Astrocyte (in vitro differentiated cells and primary cell): Measurements from ENCODE around the gene KCNH4. TPM values are rescaled to one million over a fixed set of nuclear protein-coding genes. Genes with fewer than 3 reads are reported as not detected.

Experiments used
- DNase-seq: peaks from one replicate; pipeline ENCODE4 v3.0.0-alpha.2; 2010; ENCODE audit warnings: low read depth
- FAIRE-seq: peaks from 2 replicates; lab custom pipeline; 2011; peaks lifted over from hg19 to GRCh38; lab: Jason Lieb, UNC
- H2AFZ ChIP-seq: 2 replicates; pipeline ENCODE4 v1.6.0; 2012; ENCODE audit warnings: low read depth, low read length, inconsistent platforms
- H3K27ac ChIP-seq: 2 replicates; pipeline ENCODE4 v1.5.1; 2011; ENCODE audit warnings: low read depth, low read length, inconsistent platforms
- H3K27me3 ChIP-seq: 2 replicates; pipeline ENCODE4 v1.6.0; 2011; ENCODE audit warnings: low read length, inconsistent platforms; ENCODE audit not compliant: insufficient read depth
- H3K36me3 ChIP-seq: 2 replicates; pipeline ENCODE4 v1.5.1; 2011; ENCODE audit warnings: low read length, inconsistent platforms; ENCODE audit not compliant: insufficient read depth
- H3K4me1 ChIP-seq: 2 replicates; pipeline ENCODE4 v1.5.1; 2011; ENCODE audit warnings: low read length, inconsistent platforms; ENCODE audit not compliant: insufficient read depth
- H3K4me2 ChIP-seq: 2 replicates; pipeline ENCODE4 v1.6.0; 2012; ENCODE audit warnings: low read length, inconsistent platforms
- H3K4me3 ChIP-seq: 2 replicates; pipeline ENCODE4 v1.5.1; 2011; ENCODE audit warnings: low read depth, mild to moderate bottlenecking, low read length, inconsistent platforms; ENCODE audit not compliant: insufficient read depth
- H3K79me2 ChIP-seq: 2 replicates; pipeline ENCODE4 v1.6.0; 2012; ENCODE audit warnings: mild to moderate bottlenecking, low read length, inconsistent platforms; ENCODE audit not compliant: insufficient read depth
- H3K9ac ChIP-seq: 2 replicates; pipeline ENCODE4 v1.6.0; 2012; ENCODE audit warnings: mild to moderate bottlenecking, low read length, inconsistent platforms
- H3K9me3 ChIP-seq: 2 replicates; pipeline ENCODE4 v1.5.1; 2012; ENCODE audit warnings: low read depth, mild to moderate bottlenecking, low read length, inconsistent platforms; ENCODE audit not compliant: insufficient read depth
- H4K20me1 ChIP-seq: 2 replicates; pipeline ENCODE4 v1.6.0; 2012; ENCODE audit warnings: low read length, inconsistent platforms; ENCODE audit not compliant: insufficient read depth
- H3K27ac Mint-ChIP-seq: one replicate; pipeline ENCODE4 v1.8.0; 2021; ENCODE audit warnings: mild to moderate bottlenecking, mixed read lengths; ENCODE audit not compliant: unreplicated experiment
- H3K27me3 Mint-ChIP-seq: one replicate; pipeline ENCODE4 v1.8.0; 2021; ENCODE audit warnings: low read depth, mixed read lengths; ENCODE audit not compliant: unreplicated experiment
- H3K36me3 Mint-ChIP-seq: one replicate; pipeline ENCODE4 v1.8.0; 2021; ENCODE audit warnings: low read depth, mixed read lengths; ENCODE audit not compliant: unreplicated experiment
- H3K4me1 Mint-ChIP-seq: one replicate; pipeline ENCODE4 v1.8.0; 2021; ENCODE audit warnings: low read depth, mixed read lengths; ENCODE audit not compliant: unreplicated experiment
- H3K4me3 Mint-ChIP-seq: one replicate; pipeline ENCODE4 v1.8.0; 2021; ENCODE audit warnings: mild to moderate bottlenecking, moderate library complexity, mixed read lengths; ENCODE audit not compliant: unreplicated experiment
- H3K9me3 Mint-ChIP-seq: one replicate; pipeline ENCODE4 v1.8.0; 2021; ENCODE audit warnings: mild to moderate bottlenecking, mixed read lengths; ENCODE audit not compliant: unreplicated experiment
- EZH2 ChIP-seq: IDR thresholded peaks from 2 replicates; pipeline ENCODE4 v1.6.1; 2012; ENCODE audit warnings: mild to moderate bottlenecking, low read length, inconsistent platforms; ENCODE audit not compliant: insufficient read depth
- total RNA-seq: library from RNA; stranded (reverse); gene quantifications from 2 replicates; pipeline ENCODE4 v1.2.1, GENCODE V29; 2021
- TF ChIP-seq, protein P1 (sequence below): IDR thresholded peaks from 2 replicates; pipeline ENCODE4 v1.5.1; 2011; ENCODE audit warnings: low read depth, mild to moderate bottlenecking, inconsistent platforms, low read length, moderate library complexity; ENCODE audit not compliant: insufficient read depth

Gene KCNH4
- total RNA-seq, 1 donor from 2014 or later: not detected

DNA sequence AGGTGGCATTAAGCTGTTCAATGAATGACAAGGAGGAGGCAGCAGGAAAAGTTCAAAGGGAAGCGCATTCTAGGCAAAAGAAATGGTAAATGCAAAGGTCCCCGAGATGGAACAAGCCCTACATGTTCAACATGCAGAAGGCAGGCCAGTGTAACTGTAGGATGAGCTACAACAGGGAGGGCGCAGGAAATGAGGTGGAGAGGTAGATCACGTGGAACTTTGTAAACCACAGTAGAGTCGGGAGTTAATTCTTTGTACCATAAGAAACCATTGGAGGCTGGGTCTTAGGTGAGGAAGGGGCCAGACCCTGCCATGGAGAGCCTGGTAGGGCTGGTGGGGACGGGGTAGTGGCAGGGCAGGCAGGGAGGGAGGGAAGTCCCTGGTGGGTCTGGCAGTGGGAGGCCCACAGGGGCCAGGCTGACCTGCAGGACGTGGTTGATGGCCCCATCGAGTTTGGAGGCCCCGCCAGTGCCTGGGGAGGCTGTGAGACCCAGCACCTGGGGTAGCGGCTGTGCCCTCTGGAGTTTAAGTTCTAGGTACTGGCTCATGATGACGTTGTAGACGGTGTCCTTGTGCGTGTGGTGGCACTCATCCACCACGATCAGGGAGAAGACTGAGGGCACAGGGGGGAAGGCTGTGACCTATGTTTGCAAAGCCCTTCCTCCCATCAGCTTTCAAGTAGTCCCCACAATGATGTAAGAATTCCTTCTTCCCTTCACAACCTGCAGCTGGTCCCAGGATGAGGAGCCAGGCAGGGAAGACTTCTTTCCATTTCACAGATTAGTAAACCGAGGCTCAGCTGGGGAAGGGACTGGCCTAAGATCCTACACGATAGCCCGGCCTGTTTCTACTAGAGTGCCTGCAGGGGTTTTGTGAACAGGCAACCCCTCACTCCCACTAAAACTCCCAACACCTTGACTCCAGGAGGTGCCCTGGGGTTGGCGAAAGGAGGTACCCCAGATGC, 70.4 kb downstream of the KCNH4 start:
- Histone ChIP-seq H3K4me3 (no peak overlapping the region), H3K79me2 (no peaks in the 10 kb centered on the region), H3K36me3 (no peaks in the 10 kb centered on the region), H3K9me3 (no peaks in the 10 kb centered on the region), H3K4me1 (no peaks in the 10 kb centered on the region), H3K9ac (no peak overlapping the region), H2AFZ (no peak overlapping the region), H3K27me3 (peaks cover 3% of the 10 kb centered on the region), H4K20me1 (no peaks in the 10 kb centered on the region), H3K27ac (no peak overlapping the region), H3K4me2 (no peak overlapping the region)
- DNase-seq (no peak), FAIRE-seq (no peak)
- H3K9me3 Mint-ChIP-seq: peaks cover 2% of the 10 kb centered on the region
- peaks cover 3% of the 10 kb centered on the region for H3K4me1 Mint-ChIP-seq
- no peak overlapping the region for H3K27ac Mint-ChIP-seq
- no peak overlapping the region for H3K4me3 Mint-ChIP-seq
- TF ChIP-seq, protein P1, sequence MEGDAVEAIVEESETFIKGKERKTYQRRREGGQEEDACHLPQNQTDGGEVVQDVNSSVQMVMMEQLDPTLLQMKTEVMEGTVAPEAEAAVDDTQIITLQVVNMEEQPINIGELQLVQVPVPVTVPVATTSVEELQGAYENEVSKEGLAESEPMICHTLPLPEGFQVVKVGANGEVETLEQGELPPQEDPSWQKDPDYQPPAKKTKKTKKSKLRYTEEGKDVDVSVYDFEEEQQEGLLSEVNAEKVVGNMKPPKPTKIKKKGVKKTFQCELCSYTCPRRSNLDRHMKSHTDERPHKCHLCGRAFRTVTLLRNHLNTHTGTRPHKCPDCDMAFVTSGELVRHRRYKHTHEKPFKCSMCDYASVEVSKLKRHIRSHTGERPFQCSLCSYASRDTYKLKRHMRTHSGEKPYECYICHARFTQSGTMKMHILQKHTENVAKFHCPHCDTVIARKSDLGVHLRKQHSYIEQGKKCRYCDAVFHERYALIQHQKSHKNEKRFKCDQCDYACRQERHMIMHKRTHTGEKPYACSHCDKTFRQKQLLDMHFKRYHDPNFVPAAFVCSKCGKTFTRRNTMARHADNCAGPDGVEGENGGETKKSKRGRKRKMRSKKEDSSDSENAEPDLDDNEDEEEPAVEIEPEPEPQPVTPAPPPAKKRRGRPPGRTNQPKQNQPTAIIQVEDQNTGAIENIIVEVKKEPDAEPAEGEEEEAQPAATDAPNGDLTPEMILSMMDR: no peak
- TF ChIP-seq EZH2: no peak
- peaks cover 4% of the 10 kb centered on the region for H3K36me3 Mint-ChIP-seq
- H3K27me3 Mint-ChIP-seq: peaks cover 16% of the 10 kb centered on the region

GRCh38 chr17:42109086-42109485, 71.9 kb downstream of the KCNH4 start:
- Mint-ChIP-seq H3K4me3 (no peak overlapping the region), H3K4me1 (peaks cover 3% of the 10 kb centered on the region), H3K9me3 (peaks cover 2% of the 10 kb centered on the region), H3K36me3 (peaks cover 10% of the 10 kb centered on the region), H3K27me3 (peaks cover 24% of the 10 kb centered on the region), H3K27ac (no peak overlapping the region)
- Histone ChIP-seq H3K4me3 (no peak overlapping the region), H2AFZ (no peak overlapping the region), H3K79me2 (no peaks in the 10 kb centered on the region), H3K9me3 (no peaks in the 10 kb centered on the region), H3K4me2 (no peak overlapping the region), H3K9ac (no peak overlapping the region), H3K27ac (no peak overlapping the region), H3K36me3 (no peaks in the 10 kb centered on the region), H3K4me1 (no peaks in the 10 kb centered on the region), H3K27me3 (peaks cover 4% of the 10 kb centered on the region), H4K20me1 (no peaks in the 10 kb centered on the region)
- DNase-seq (no peak), FAIRE-seq (no peak)
- TF ChIP-seq, protein P1: no peak
- TF ChIP-seq EZH2: no peak
